ENCODE results near the gene SULT2B1. TPM values are rescaled to one million over a fixed set of nuclear protein-coding genes. Genes with fewer than 3 reads are reported as not detected.
A peak's percentile ranks its signal among the peaks of the same experiment; 100 is the strongest.

SULT2B1 gene
- total RNA-seq, 2 donors from 2014 or later = 14.6 to 43.0 TPM

GRCh38 chr19:48623556-48624066 lies 71.6 kb downstream of the SULT2B1 start:
- Histone ChIP-seq H3K27ac (peak overlapping the region; percentile 65 to 71), H3K36me3 (no peaks in the 10 kb centered on the region), H3K27me3 (replicated peaks; ENCODE audit: insufficient read depth) (no peaks in the 10 kb centered on the region), H3K4me1 (replicated peaks) (peaks cover 2% of the 10 kb centered on the region), H3K4me3 (peak overlapping the region in 1 of 2 donors; percentile 49), H3K9me3 (no peaks in the 10 kb centered on the region)
- intact Hi-C loops (cut with DNase I) = no loop called here
- WGBS = 7% methylated on average over 8 of the region's 8 CpGs
- TF ChIP-seq POLR2AphosphoS5 (IDR thresholded peaks at IDR 0.05) (no peak), CTCF (IDR thresholded peaks at IDR 0.05) (no peak), POLR2A (IDR thresholded peaks at IDR 0.05) (no peak)
- DNase-seq (ENCODE audit: low spot score) = no peak

- under 1% methylated on average over 34 of the region's 40 CpGs for WGBS
- H3K27ac ChIP-seq = peak overlapping the region; percentile 65 to 71
- DNase-seq (ENCODE audit: low spot score) = peak; percentile 97
- H3K27me3 ChIP-seq (replicated peaks; ENCODE audit: insufficient read depth) = no peaks in the 10 kb centered on the region
- intact Hi-C loops (cut with DNase I) = no loop called here
- H3K9me3 ChIP-seq = no peaks in the 10 kb centered on the region
- peaks cover 2% of the 10 kb centered on the region for H3K4me1 ChIP-seq (replicated peaks)
- peak overlapping the region; percentile 37 to 49 for H3K4me3 ChIP-seq
- no peaks in the 10 kb centered on the region for H3K36me3 ChIP-seq
- TF ChIP-seq POLR2AphosphoS5 (IDR thresholded peaks at IDR 0.05) = peak; percentile 95
- peak in 2 of 4 experiments; percentile 24 to 44 for TF ChIP-seq CTCF (IDR thresholded peaks at IDR 0.05)
- peak; percentile 58 for TF ChIP-seq POLR2A (IDR thresholded peaks at IDR 0.05)
Measured at GRCh38 chr19:48624067-48624594, 72.2 kb downstream of the SULT2B1 start.

DNA sequence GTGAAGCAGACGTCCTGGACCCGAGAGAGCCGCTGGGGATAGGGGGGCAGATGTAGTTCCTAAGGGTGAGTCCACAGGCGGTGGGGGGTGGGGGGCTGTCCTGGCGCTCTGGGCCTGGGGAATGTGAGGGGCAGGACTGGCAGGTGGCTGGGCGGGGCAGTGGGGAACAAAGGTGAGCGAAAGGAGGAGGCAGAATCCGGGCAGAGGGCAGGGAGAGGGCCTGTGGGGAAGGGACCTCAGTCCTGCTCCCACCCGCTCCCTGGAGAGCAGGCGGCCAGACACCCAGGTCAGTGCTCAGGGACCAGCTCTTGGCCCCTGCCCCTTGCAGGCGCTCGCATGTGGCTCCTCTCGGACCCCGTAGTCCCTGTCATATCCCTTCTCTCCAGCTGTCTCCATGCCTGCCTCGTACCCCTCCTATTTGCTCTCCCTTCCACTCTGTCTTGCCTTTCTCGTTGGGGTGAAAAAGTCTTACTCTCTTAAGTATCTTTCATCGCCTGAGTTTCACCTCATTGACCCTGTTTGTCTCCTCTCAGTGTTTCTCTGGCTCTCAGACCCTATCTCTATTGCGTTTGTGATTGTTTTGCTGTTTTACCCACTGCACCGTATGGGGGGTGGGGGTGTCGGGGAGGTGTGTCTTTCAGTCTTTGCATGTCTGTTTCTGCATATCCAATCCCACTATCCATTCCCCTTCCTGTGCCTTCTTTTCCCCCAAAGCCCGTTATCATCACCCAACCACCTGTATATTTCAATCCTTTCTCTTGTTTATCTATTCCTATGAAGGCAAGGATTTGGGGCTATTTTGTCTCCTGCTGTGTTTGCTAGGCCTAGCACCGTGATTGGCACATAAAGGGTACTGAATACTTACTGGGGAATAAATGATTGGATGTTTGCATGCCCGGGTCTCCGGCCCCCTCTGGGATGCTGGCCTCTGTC lies 73.1 kb downstream of the SULT2B1 start:
- peaks cover 2% of the 10 kb centered on the region for H3K4me1 ChIP-seq (replicated peaks)
- TF ChIP-seq POLR2AphosphoS5 (IDR thresholded peaks at IDR 0.05) (no peak), POLR2A (IDR thresholded peaks at IDR 0.05) (no peak), CTCF (IDR thresholded peaks at IDR 0.05) (no peak)
- WGBS = 47% methylated on average over 24 of the region's 24 CpGs
- H3K27me3 ChIP-seq (replicated peaks; ENCODE audit: insufficient read depth) = no peaks in the 10 kb centered on the region
- H3K4me3 ChIP-seq = peak overlapping the region; percentile 37 to 49
- intact Hi-C loops (cut with DNase I) = no loop called here
- DNase-seq (ENCODE audit: low spot score) = no peak
- no peaks in the 10 kb centered on the region for H3K9me3 ChIP-seq
- H3K36me3 ChIP-seq = no peaks in the 10 kb centered on the region
- H3K27ac ChIP-seq = peak overlapping the region; percentile 65 to 71

GRCh38 chr19:48625891-48626327 lies 73.9 kb downstream of the SULT2B1 start:
- TF ChIP-seq POLR2AphosphoS5 (IDR thresholded peaks at IDR 0.05) = no peak
- TF ChIP-seq POLR2A (IDR thresholded peaks at IDR 0.05) = no peak
- TF ChIP-seq CTCF (IDR thresholded peaks at IDR 0.05) = no peak
- 86% methylated on average over 30 of the region's 30 CpGs for WGBS
- H3K36me3 ChIP-seq = no peaks in the 10 kb centered on the region
- no peak overlapping the region for H3K4me3 ChIP-seq
- no peak overlapping the region for H3K27ac ChIP-seq
- DNase-seq (ENCODE audit: low spot score) = no peak
- peaks cover 2% of the 10 kb centered on the region for H3K4me1 ChIP-seq (replicated peaks)
- H3K9me3 ChIP-seq = no peaks in the 10 kb centered on the region
- intact Hi-C loops (cut with DNase I) = no loop called here
- no peaks in the 10 kb centered on the region for H3K27me3 ChIP-seq (replicated peaks; ENCODE audit: insufficient read depth)

All from prostate gland (tissue), 2 donors.